A549 (cell line): ENCODE measurements around the gene MEF2D.

ENCODE experiments used
- CBX8 ChIP-seq: fragments of 200-600 bp; sonication (generic); IDR thresholded peaks from 2 replicates; pipeline ENCODE4 v1.6.1; 2016
- CTCF ChIP-seq: fragments of >200 bp; sonication (Bioruptor Twin); formaldehyde crosslinking; IDR thresholded peaks from 3 replicates; pipeline ENCODE4 v1.5.1; 2016
- FOSL2 ChIP-seq, 2 experiments: fragments of 450-650 bp in 1 of 2; fragments of >200 bp in 1 of 2; sonication (Bioruptor Twin) in 1 of 2; formaldehyde crosslinking; IDR thresholded peaks; 2 replicates each; pipeline versions ENCODE4 v1.5.0 to v1.6.1; 2016 to 2020; ENCODE audit warnings: mild to moderate bottlenecking in 1 of 2, moderate library complexity in 1 of 2
- HDAC2 ChIP-seq: fragments of 200-600 bp; sonication (generic); IDR thresholded peaks from 2 replicates; pipeline ENCODE4 v1.6.1; 2016
- POLR2A ChIP-seq: IDR thresholded peaks from 2 replicates; pipeline ENCODE4 v1.6.1; 2012; ENCODE audit warnings: mild to moderate bottlenecking, low read length
- RAD21 ChIP-seq, 2 experiments: fragments of >200 bp in 1 of 2; sonication (Bioruptor Twin) in 1 of 2; formaldehyde crosslinking in 1 of 2; IDR thresholded peaks in 1 of 2; conservative IDR thresholded peaks in 1 of 2; 2 replicates in 1 of 2; 3 replicates in 1 of 2; pipeline ENCODE4 v1.6.1; 2012 to 2018; ENCODE audit warnings: inconsistent platforms in 1 of 2

GRCh38 chr1:156417401-156418020 is 83.1 kb downstream of the MEF2D start:
- TF ChIP-seq CTCF (no peak), RAD21 (conservative IDR thresholded peaks at IDR 0.05 in 1 of 2, IDR thresholded peaks at IDR 0.05 in 1 of 2) (no peak), POLR2A (no peak), CBX8 (no peak), FOSL2 (IDR thresholded peaks at IDR 0.05) (no peak), FOSL2 (CRISPR knock-in tag; IDR thresholded peaks at IDR 0.05) (no peak), HDAC2 (no peak)
